Heart left ventricle (tissue), 16 donors: ENCODE data around the gene PPM1F. TPM values are rescaled to one million over a fixed set of nuclear protein-coding genes. Genes with fewer than 3 reads are reported as not detected.
A peak's percentile ranks its signal among the peaks of the same experiment; 100 is the strongest.
"Not testable (repeated sequence)": the region's sequence is repeated elsewhere in the genome, so short reads cannot be mapped to it uniquely, and the experiment has no call there.

Experiments
- ATAC-seq, 4 donors: fragments of 200-7000 bp; cut with Tn5 transposase; one replicate each; pipeline ENCODE4 v1.9.1; 2020 to 2022; ENCODE audit warnings: moderate library complexity in 4 of 4, mild to moderate bottlenecking in 3 of 4, moderate number of reproducible peaks in 1 of 4
- DNase-seq, 5 donors: peaks; one replicate each; pipeline ENCODE4 v3.0.0-alpha.2; 2020
- H3K27ac ChIP-seq, 12 donors: fragments of 200-600 bp; sonication (generic) in 4 of 12; one replicate each; pipeline versions ENCODE4 v1.5.0 to v1.8.0; 2016 to 2022; ENCODE audit warnings: mild to moderate bottlenecking in 2 of 12
- H3K27me3 ChIP-seq, 9 donors: fragments of 200-600 bp; sonication (generic) in 2 of 9; one replicate each; pipeline versions ENCODE4 v1.5.1 to v1.8.0; 2016 to 2022; ENCODE audit warnings: mild to moderate bottlenecking in 3 of 9
- H3K36me3 ChIP-seq, 9 donors: fragments of 200-600 bp; sonication (generic) in 2 of 9; one replicate each; pipeline versions ENCODE4 v1.5.0 to v1.8.0; 2018 to 2022; ENCODE audit warnings: mild to moderate bottlenecking in 2 of 9
- H3K4me1 ChIP-seq, 12 donors: fragments of 200-600 bp; sonication (generic) in 4 of 12; one replicate each; pipeline versions ENCODE4 v1.5.0 to v1.8.0; 2016 to 2022; ENCODE audit warnings: mild to moderate bottlenecking in 3 of 12
- H3K4me3 ChIP-seq, 12 donors: fragments of 200-600 bp; sonication (generic) in 4 of 12; one replicate each; pipeline versions ENCODE4 v1.5.0 to v1.8.0; 2017 to 2022; ENCODE audit warnings: mild to moderate bottlenecking in 9 of 12, moderate library complexity in 4 of 12
- H3K9me3 ChIP-seq, 12 donors: fragments of 200-600 bp; sonication (generic) in 4 of 12; one replicate each; pipeline versions ENCODE4 v1.5.0 to v1.8.0; 2016 to 2022; ENCODE audit warnings: mild to moderate bottlenecking in 1 of 12
- POLR2A ChIP-seq, 2 donors: fragments of 450-650 bp; IDR thresholded peaks; one replicate each; pipeline ENCODE4 v1.6.1; 2017; ENCODE audit warnings: antibody characterized with exemption in 2 of 2, mild to moderate bottlenecking in 2 of 2, moderate library complexity in 2 of 2
- WGBS, 4 donors: extraction: QIAGEN DNeasy Blood & Tissue Kit in 2 of 4; methylation state at CpG; one replicate each; pipeline versions ENCODE4 v1.1.5 to v1.1.7; 2013 to 2018; 5-methylcytosine and 5-hydroxymethylcytosine counted together
- intact Hi-C, 10 donors: fragments of 100-400 bp; cut with DNase I; formaldehyde crosslinking; loops; one replicate each; pipeline versions ENCODE4 v1.11.1 to v1.14.2; 2022
- polyA plus RNA-seq, 2 donors: library from polyadenylated mRNA; stranded (reverse); fragments of 200-250 nt; gene quantifications; one replicate each; pipeline ENCODE4 v1.2.3, GENCODE V29; 2013
- total RNA-seq, 9 donors: library from RNA; depleted of rRNA in 2 of 9; stranded (reverse); fragments of >200 nt in 2 of 9; fragmentation: NEBNext Ultra II Directional in 3 of 9; extraction: Animal tissue kit (Norgen Biotek cat#: 25700) in 3 of 9; gene quantifications; one replicate each; pipeline versions ENCODE4 v1.1.0 to v1.2.4, GENCODE V29; 2016 to 2023
- TF ChIP-seq, protein P1 (sequence below), 12 donors: fragments of 200-600 bp; sonication (generic) in 4 of 12; IDR thresholded peaks; one replicate each; pipeline versions ENCODE4 v1.5.0 to v1.8.0; 2018 to 2022; ENCODE audit warnings: antibody characterized with exemption in 12 of 12, mild to moderate bottlenecking in 5 of 12
- donor health status: ischemic (EF 13 %, LVEDD 7.1; RV severe dilation, severe dysfunction).
- donor health status: healthy with polysubstance abuse.
- donor health status: DM: no; HTN: yes; CAD: no.
- donor health status: DM: no; HTN: no; CAD: no.
- donor health status: ischemic (EF 25% LVEDD 6.9; RV normal size, moderate dysfunction).
- donor health status: ischemic (EF 25% LVEDD 5.7; RV mildly dilated, moderate dysfunction).
- donor health status: healthy.
- donor health status: DM: yes; HTN: yes; CAD: no.
- donor health status: ischemic (EF 35%, LVEDD 5.7; RV mildly dilated, moderate dysfunction).
- donor health status: nonischemic (EF 11% LVEDD 7.7; RV severe dilation, severe dysfunction).
- donor health status: DM: yes; HTN: yes; CAD: no.
- donor health status: PGD.
- donor health status: ischemic (EF 29% LVEDD 5.4; RV normal size, mild dysfunction).
- donor health status: nonischemic (EF 23%, LVEDD 6.1; RV moderate dilation, normal function).

The PPM1F gene
- total and polyA plus RNA-seq, 11 donors = 12.1 to 51.1 (median 20.2) TPM

DNA sequence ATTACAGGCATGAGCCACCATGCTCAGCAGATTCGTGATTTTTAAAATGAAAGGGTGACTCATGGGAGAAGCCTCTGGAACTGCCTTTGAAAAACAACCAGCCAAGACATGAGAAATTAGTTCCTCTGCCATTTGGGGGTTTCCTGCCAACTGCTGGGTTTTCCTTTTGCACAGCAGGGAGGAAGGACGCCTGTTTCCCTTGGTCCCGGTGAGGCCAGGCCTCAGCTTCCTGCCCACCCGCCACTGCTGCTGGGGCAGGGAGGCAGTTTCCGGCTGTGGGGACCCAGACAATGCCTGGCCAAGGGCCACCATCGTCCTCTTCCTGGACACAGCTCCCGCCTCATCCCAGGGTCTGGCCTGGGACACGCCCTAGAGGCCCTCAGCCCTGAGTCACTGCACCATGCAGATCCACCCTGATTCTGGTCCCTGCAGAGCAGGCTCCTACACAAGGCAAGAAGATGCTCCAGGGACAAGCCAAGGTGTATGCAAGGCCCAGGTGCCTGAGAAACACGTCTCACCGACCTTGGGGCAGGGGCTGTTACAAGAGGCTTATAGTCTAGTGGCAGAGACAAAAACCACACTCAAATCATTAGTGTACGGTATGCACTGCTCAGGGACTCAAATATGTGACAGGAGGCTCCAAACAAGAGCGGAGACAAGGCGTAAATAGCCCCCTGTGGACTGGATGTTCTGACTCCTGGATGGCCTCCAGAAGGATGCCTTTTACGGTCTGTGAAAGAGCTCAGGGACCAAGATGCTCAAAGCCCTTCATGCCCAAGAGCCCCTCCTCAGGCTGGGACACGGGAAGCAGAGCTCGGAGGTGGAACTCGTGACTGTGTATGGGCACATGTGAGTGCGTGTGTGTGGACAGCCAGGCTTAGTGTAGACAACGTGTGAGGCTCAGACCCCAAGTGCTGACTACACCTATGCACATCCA, 10.0 kb downstream of the PPM1F start:
- Histone ChIP-seq H3K9me3 (no peaks in the 10 kb centered on the region), H3K4me1 (peaks cover 38 to 99% (median 85%) of the 10 kb centered on the region in 12 donors), H3K27me3 (no peaks in the 10 kb centered on the region), H3K4me3 (peak overlapping the region in 2 of 12 donors; percentile 3 to 4), H3K27ac (peak overlapping the region; percentile 45 to 98 (median 96)), H3K36me3 (peaks cover 0 to 30% (median 20%) of the 10 kb centered on the region in 9 donors)
- ATAC-seq (peak; percentile 52 to 71 (median 62)), DNase-seq (peak; percentile 90 to 95 (median 93))
- no peak for TF ChIP-seq POLR2A (IDR thresholded peaks at IDR 0.05)
- TF ChIP-seq, protein P1, sequence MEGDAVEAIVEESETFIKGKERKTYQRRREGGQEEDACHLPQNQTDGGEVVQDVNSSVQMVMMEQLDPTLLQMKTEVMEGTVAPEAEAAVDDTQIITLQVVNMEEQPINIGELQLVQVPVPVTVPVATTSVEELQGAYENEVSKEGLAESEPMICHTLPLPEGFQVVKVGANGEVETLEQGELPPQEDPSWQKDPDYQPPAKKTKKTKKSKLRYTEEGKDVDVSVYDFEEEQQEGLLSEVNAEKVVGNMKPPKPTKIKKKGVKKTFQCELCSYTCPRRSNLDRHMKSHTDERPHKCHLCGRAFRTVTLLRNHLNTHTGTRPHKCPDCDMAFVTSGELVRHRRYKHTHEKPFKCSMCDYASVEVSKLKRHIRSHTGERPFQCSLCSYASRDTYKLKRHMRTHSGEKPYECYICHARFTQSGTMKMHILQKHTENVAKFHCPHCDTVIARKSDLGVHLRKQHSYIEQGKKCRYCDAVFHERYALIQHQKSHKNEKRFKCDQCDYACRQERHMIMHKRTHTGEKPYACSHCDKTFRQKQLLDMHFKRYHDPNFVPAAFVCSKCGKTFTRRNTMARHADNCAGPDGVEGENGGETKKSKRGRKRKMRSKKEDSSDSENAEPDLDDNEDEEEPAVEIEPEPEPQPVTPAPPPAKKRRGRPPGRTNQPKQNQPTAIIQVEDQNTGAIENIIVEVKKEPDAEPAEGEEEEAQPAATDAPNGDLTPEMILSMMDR (IDR thresholded peaks at IDR 0.05) = no peak
- intact Hi-C loops = no loop called here
- 20 to 47% (median 29%) methylated on average over 18 to 19 of the region's 19 CpGs for WGBS, 4 donors

DNA sequence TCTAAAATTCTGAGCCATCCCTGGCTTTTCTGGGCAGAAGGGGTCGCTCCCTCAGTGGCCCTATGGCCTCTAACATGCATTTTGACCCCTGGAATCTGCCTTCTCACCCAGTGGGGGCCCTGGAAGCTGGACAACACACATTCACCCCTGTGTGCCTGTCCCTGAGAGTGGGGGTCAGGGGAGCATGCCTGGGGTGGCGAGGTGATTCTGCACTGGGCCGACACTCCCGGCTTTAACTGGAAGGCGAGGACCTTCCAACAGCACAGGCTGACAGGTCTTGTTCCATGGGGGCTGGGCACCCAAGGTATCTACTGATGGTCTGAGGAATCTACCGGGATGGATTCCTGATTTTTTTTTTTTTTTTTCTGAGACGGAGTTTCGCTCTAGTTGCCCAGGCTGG, 10.7 kb downstream of the PPM1F start:
- H3K36me3 ChIP-seq = peaks cover 0 to 30% (median 20%) of the 10 kb centered on the region in 9 donors
- H3K4me1 ChIP-seq = peaks cover 42 to 99% (median 85%) of the 10 kb centered on the region in 12 donors
- ATAC-seq = no peak
- no peaks in the 10 kb centered on the region for H3K9me3 ChIP-seq
- no peak for DNase-seq
- intact Hi-C loops = no loop called here
- no peak overlapping the region for H3K4me3 ChIP-seq
- 66 to 80% (median 78%) methylated on average over 8 of the region's 8 CpGs for WGBS, 4 donors
- no peak for TF ChIP-seq POLR2A (IDR thresholded peaks at IDR 0.05)
- TF ChIP-seq, protein P1 (IDR thresholded peaks at IDR 0.05) = no peak
- H3K27ac ChIP-seq = peak overlapping the region; percentile 45 to 98 (median 96)
- no peaks in the 10 kb centered on the region for H3K27me3 ChIP-seq

DNA sequence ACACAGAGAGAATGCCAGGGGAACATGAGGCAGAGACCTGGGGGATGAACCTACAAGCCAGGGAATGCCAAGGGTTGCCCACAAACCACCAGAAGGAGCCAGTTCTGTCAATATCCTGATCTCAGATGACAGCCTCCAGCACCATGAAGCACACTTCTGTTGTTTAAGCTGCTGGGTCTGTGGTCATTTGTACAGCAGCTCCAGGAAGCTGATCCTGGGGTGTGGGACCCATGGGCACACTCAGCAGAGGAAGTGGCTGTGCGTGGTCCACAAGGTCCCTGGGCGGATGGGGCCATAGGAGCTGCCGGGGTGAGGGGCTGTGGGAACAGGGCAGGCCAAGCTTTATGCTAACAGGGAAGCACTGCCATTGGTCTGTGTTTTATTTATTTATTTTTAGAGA, 12.1 kb downstream of the PPM1F start:
- WGBS, 4 donors = 63 to 77% (median 67%) methylated on average over 3 of the region's 3 CpGs
- DNase-seq (peak in 2 of 5 donors; percentile 12 to 53), ATAC-seq (no peak)
- TF ChIP-seq, protein P1 (IDR thresholded peaks at IDR 0.05) = no peak
- intact Hi-C loops = no loop called here
- Histone ChIP-seq H3K4me1 (peaks cover 40 to 98% (median 85%) of the 10 kb centered on the region in 12 donors), H3K4me3 (no peak overlapping the region), H3K9me3 (no peaks in the 10 kb centered on the region), H3K36me3 (peaks cover 0 to 36% (median 24%) of the 10 kb centered on the region in 9 donors), H3K27me3 (no peaks in the 10 kb centered on the region), H3K27ac (peak overlapping the region; percentile 88 to 98 (median 96))

DNA sequence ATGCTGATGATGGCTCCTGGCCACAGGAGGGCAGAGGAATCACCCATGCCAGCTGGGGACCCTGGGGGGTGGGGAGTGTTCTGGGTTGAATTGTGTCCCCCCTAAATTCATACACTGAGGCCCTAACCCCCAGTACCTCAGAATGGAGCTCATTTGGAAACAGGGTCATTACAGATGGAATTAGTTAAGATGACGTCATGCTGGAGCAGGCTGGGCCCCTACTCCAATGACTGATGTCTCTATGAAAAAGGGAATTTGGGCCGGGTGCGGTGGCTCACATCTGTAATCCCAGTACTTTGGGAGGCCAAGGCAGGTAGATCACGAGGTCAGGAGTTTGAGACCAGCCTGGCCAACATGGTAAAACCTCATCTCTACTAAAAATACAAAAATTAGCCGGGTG, 12.7 kb downstream of the PPM1F start:
- H3K27me3 ChIP-seq, H3K9me3 ChIP-seq, ATAC-seq, DNase-seq: not testable (repeated sequence)
- H3K4me3 ChIP-seq = peak overlapping the region in 1 of 12 donors; percentile 66
- peak overlapping the region; percentile 88 to 98 (median 96) for H3K27ac ChIP-seq
- intact Hi-C loops = loop anchor here in 9 of 10 donors (1.0 to 10.0 kb wide), 11 partner anchors 9 to 228 kb away; partner anchors contain the start of genes MAPK1 (in 2 of the 9), PPM1F (in 1 of the 9) and TOP3B (in 1 of the 9)
- 70 to 79% (median 72%) methylated on average over 5 of the region's 5 CpGs for WGBS, 4 donors
- H3K4me1 ChIP-seq = peaks cover 40 to 98% (median 87%) of the 10 kb centered on the region in 12 donors
- H3K36me3 ChIP-seq = peaks cover 0 to 36% (median 24%) of the 10 kb centered on the region in 9 donors
